GM18526 (cell line): ENCODE results near the gene TEC.

Source experiments
- POLR2A ChIP-seq: IDR thresholded peaks from 3 replicates; pipeline ENCODE4 v1.6.1; 2011; ENCODE audit not compliant: insufficient read length; ENCODE audit errors: extremely low read depth

TEC gene

GRCh38 chr4:48124870-48125269 is 144.8 kb downstream of the TEC start:
- TF ChIP-seq POLR2A = no peak

GRCh38 chr4:48122756-48123155 is 146.9 kb downstream of the TEC start:
- TF ChIP-seq POLR2A = no peak

GRCh38 chr4:48121180-48121579 is 148.5 kb downstream of the TEC start:
- TF ChIP-seq POLR2A = no peak

- no peak for TF ChIP-seq POLR2A
Measured at GRCh38 chr4:48120132-48120531, 149.5 kb downstream of the TEC start.

GRCh38 chr4:48119646-48120045 is 150.0 kb downstream of the TEC start:
- no peak for TF ChIP-seq POLR2A

GRCh38 chr4:48118081-48118480 is 151.6 kb downstream of the TEC start:
- TF ChIP-seq POLR2A = no peak

GRCh38 chr4:48116582-48116981 is 153.1 kb downstream of the TEC start:
- TF ChIP-seq POLR2A = no peak

GRCh38 chr4:48114412-48114811 is 155.2 kb downstream of the TEC start:
- TF ChIP-seq POLR2A = no peak

- TF ChIP-seq POLR2A = no peak
Measured at GRCh38 chr4:48112017-48112667, 157.5 kb downstream of the TEC start.

GRCh38 chr4:48110452-48110978 is 159.1 kb downstream of the TEC start:
- TF ChIP-seq POLR2A = no peak

- TF ChIP-seq POLR2A = no peak
Measured at GRCh38 chr4:48109413-48110263, 160.0 kb downstream of the TEC start.

- TF ChIP-seq POLR2A = no peak
Measured at GRCh38 chr4:48108309-48109073, 161.1 kb downstream of the TEC start.

GRCh38 chr4:48105230-48105629 is 164.4 kb downstream of the TEC start:
- no peak for TF ChIP-seq POLR2A

- no peak for TF ChIP-seq POLR2A
Measured at GRCh38 chr4:48103483-48104139, 166.0 kb downstream of the TEC start.

- TF ChIP-seq POLR2A = no peak
Measured at GRCh38 chr4:48102303-48102702, 167.3 kb downstream of the TEC start.
